NOMO-1 (cell line): ENCODE measurements around the gene TRIM3.
A peak's percentile ranks its signal among the peaks of the same experiment; 100 is the strongest.

Experiments
- DNase-seq, 2 experiments: peaks; one replicate each; lab custom pipeline; 2025; ENCODE audit not compliant: unreplicated experiment in 2 of 2; lab: John Stamatoyannopoulos, UW

TRIM3 gene

GRCh38 chr11:6404342-6405051 lies 69.2 kb downstream of the TRIM3 start:
- no peak for DNase-seq

GRCh38 chr11:6403539-6403938 lies 70.2 kb downstream of the TRIM3 start:
- DNase-seq = no peak

- peak in 1 of 2 experiments; percentile 9 for DNase-seq
These were observed 71.2 kb downstream of the TRIM3 start for GRCh38 chr11:6402561-6402981.

- DNase-seq = no peak
These were observed 71.7 kb downstream of the TRIM3 start for GRCh38 chr11:6402061-6402470.

GRCh38 chr11:6401464-6401863 lies 72.3 kb downstream of the TRIM3 start:
- no peak for DNase-seq

GRCh38 chr11:6400431-6401345 lies 73.1 kb downstream of the TRIM3 start:
- no peak for DNase-seq
